Measurements from ENCODE around the gene KCNJ6. TPM values are rescaled to one million over a fixed set of nuclear protein-coding genes. Genes with fewer than 3 reads are reported as not detected.

The KCNJ6 gene
- total and polyA plus RNA-seq, 2 of the 8 experiments (the other 6 are each of a cell fraction or from before 2014, with no cell fraction given): 0.51 to 1.2 TPM

GRCh38 chr21:37848721-37849490 lies 67.4 kb downstream of the KCNJ6 start:
- TF ChIP-seq POU5F1 (IDR thresholded peaks at IDR 0.05; ENCODE audit: low read depth, low read length): no peak
- Histone ChIP-seq H3K79me1 (ENCODE audit: low read depth, low read length) (no peaks in the 10 kb centered on the region), H2AK5ac (ENCODE audit: low read depth, low read length) (peak overlapping the region; percentile 88; the same call in 1 of the 2 replicates), H4K5ac (ENCODE audit: insufficient read length, low read depth, low read length) (no peak overlapping the region), H3K23ac (ENCODE audit: insufficient read length) (no peak overlapping the region), H4K20me1 (replicated peaks in 1 of 2; ENCODE audit: control insufficient read depth in 1 of 2, insufficient read depth in 2 of 2, low read length in 2 of 2) (no peaks in the 10 kb centered on the region), H3K79me2 (ENCODE audit: control insufficient read depth in 1 of 2, insufficient read depth in 2 of 2, low read length in 2 of 2) (no peaks in the 10 kb centered on the region), H2BK5ac (ENCODE audit: low read depth, low read length) (peak overlapping the region; percentile 76; the same call in 1 of the 2 replicates), H3K36me3 (ENCODE audit: control insufficient read depth in 2 of 4, insufficient read depth in 4 of 4, low read length in 3 of 4) (no peaks in the 10 kb centered on the region), H3K4me3 (ENCODE audit: extremely low read depth in 1 of 4, insufficient read depth in 2 of 4, low read depth in 3 of 4, low read length in 4 of 4) (no peak overlapping the region), H3K18ac (ENCODE audit: extremely low read depth, low read length) (no peak overlapping the region; the same call in 1 of the 2 replicates), H2BK12ac (ENCODE audit: low read depth, low read length) (peak overlapping the region; percentile 78), H3K4me2 (ENCODE audit: insufficient read depth in 1 of 2, low read depth in 2 of 2, low read length in 2 of 2) (0 out of 4 replicates have a peak overlapping the region, but pooled peaks of 1 of the 2 experiments have one; percentile 13), H2BK120ac (replicated peaks; ENCODE audit: low read depth, low read length) (no peak overlapping the region), H3K27me3 (replicated peaks in 1 of 4; ENCODE audit: control insufficient read depth in 3 of 4, extremely low read depth in 1 of 4, insufficient read depth in 3 of 4, low read length in 3 of 4) (no peaks in the 10 kb centered on the region; a peak in 1 of 7 replicates), H4K91ac (replicated peaks; ENCODE audit: insufficient read length, low read length) (no peak overlapping the region), H3K9ac (replicated peaks in 1 of 4; ENCODE audit: extremely low read depth in 1 of 4, low read depth in 3 of 4, low read length in 3 of 4) (no peak overlapping the region), H2BK15ac (ENCODE audit: low read length) (no peak overlapping the region), H3K9me3 (ENCODE audit: insufficient read depth in 2 of 2, low read depth in 1 of 2, low read length in 1 of 2) (no peaks in the 10 kb centered on the region), H3K4me1 (replicated peaks in 1 of 4; ENCODE audit: control insufficient read depth in 3 of 4, insufficient read depth in 4 of 4, low read length in 3 of 4) (peaks cover 0 to 5% (median 4%) of the 10 kb centered on the region in 4 experiments; a peak in 3 of 7 replicates), H3K14ac (ENCODE audit: insufficient read length) (no peak overlapping the region), H3K4ac (replicated peaks; ENCODE audit: insufficient read length, low read depth, low read length) (no peak overlapping the region), H2BK20ac (ENCODE audit: low read length) (peak overlapping the region; percentile 77; the same call in 1 of the 2 replicates), H4K8ac (ENCODE audit: extremely low read depth, insufficient read depth, low read length) (no peak overlapping the region; the same call in 1 of the 2 replicates), H3K23me2 (ENCODE audit: low read depth, low read length) (no peaks in the 10 kb centered on the region; the same call in 1 of the 2 replicates), H3K27ac (ENCODE audit: low read depth, low read length) (no peak overlapping the region), H3K56ac (replicated peaks; ENCODE audit: insufficient read length, low read depth, low read length) (no peak overlapping the region), H2AFZ (ENCODE audit: low read length) (no peak overlapping the region)
- FAIRE-seq (no peak), DNase-seq (ENCODE audit: low read depth in 1 of 2, low spot score in 2 of 2) (no peak)
- ChIA-PET CTCF (ENCODE audit: partially characterized antibody) (interaction anchor here (0.6 kb wide), 1 partner anchor 16 kb away, joined by 3 read pairs; no protein-coding TSS in a partner anchor), POLR2A (ENCODE audit: partially characterized antibody) (no interaction called here)
- 96% methylated on average over 7 of the region's 7 CpGs; no CpG with 5 or more reads in 1 of the 2 experiments for WGBS, 2 experiments (ENCODE audit: extremely low coverage in 1 of 2, insufficient coverage in 1 of 2, insufficient read length in 1 of 2, insufficient replicate concordance in 2 of 2, low coverage in 1 of 2, low lambda C conversion rate in 2 of 2, missing lambda C conversion rate in 1 of 2)
